HG03103 (cell line): ENCODE data around the gene SERGEF.

ENCODE experiments used
- ATAC-seq: cut with Tn5 transposase; IDR thresholded peaks from one replicate; pipeline ENCODE4 v1.9.1; 2021; ENCODE audit warnings: low read depth; ENCODE audit not compliant: unreplicated experiment

SERGEF gene

GRCh38 chr11:17793642-17794170, 219.1 kb downstream of the SERGEF start:
- ATAC-seq: no peak

- ATAC-seq: no peak
These were observed 220.7 kb downstream of the SERGEF start for GRCh38 chr11:17792161-17792560.

GRCh38 chr11:17791144-17791543, 221.7 kb downstream of the SERGEF start:
- ATAC-seq: no peak

- ATAC-seq: no peak
These were observed 222.4 kb downstream of the SERGEF start for GRCh38 chr11:17790453-17790852.

- no peak for ATAC-seq
These were observed 224.8 kb downstream of the SERGEF start for GRCh38 chr11:17788084-17788483.

- ATAC-seq: no peak
These were observed 225.9 kb downstream of the SERGEF start for GRCh38 chr11:17786824-17787525.

- ATAC-seq: no peak
These were observed 229.0 kb downstream of the SERGEF start for GRCh38 chr11:17783878-17784277.

GRCh38 chr11:17782603-17783337, 230.1 kb downstream of the SERGEF start:
- no peak for ATAC-seq

- no peak for ATAC-seq
These were observed 230.7 kb downstream of the SERGEF start for GRCh38 chr11:17782145-17782544.

- ATAC-seq: no peak
These were observed 231.2 kb downstream of the SERGEF start for GRCh38 chr11:17781626-17782025.

- no peak for ATAC-seq
These were observed 231.6 kb downstream of the SERGEF start for GRCh38 chr11:17781221-17781620.

- ATAC-seq: no peak
These were observed 232.2 kb downstream of the SERGEF start for GRCh38 chr11:17780668-17781067.

- no peak for ATAC-seq
These were observed 232.8 kb downstream of the SERGEF start for GRCh38 chr11:17779861-17780594.

GRCh38 chr11:17778956-17779860, 233.6 kb downstream of the SERGEF start:
- ATAC-seq: no peak

- ATAC-seq: no peak
These were observed 234.5 kb downstream of the SERGEF start for GRCh38 chr11:17778352-17778751.

- no peak for ATAC-seq
These were observed 235.1 kb downstream of the SERGEF start for GRCh38 chr11:17777738-17778091.

GRCh38 chr11:17777086-17777737, 235.6 kb downstream of the SERGEF start:
- ATAC-seq: no peak

- ATAC-seq: no peak
These were observed 236.5 kb downstream of the SERGEF start for GRCh38 chr11:17776212-17776875.

- no peak for ATAC-seq
These were observed 237.2 kb downstream of the SERGEF start for GRCh38 chr11:17775507-17776211.
